Activated CD4-positive, alpha-beta T cell treated with anti-CD3 and anti-CD28 coated beads, Interleukin-2, amount 50 U/mL, for 1 hour (primary cell): Measurements from ENCODE around the gene DSTYK.
"Not testable (repeated sequence)": the region's sequence is repeated elsewhere in the genome, so short reads cannot be mapped to it uniquely, and the experiment has no call there.

Source experiments
- DNase-seq: peaks from one replicate; pipeline ENCODE4 v3.0.0-alpha.2; 2020

Gene DSTYK

GRCh38 chr1:205217418-205217817 is 5.9 kb upstream of the DSTYK start:
- DNase-seq = no peak

- DNase-seq = no peak
Observed at GRCh38 chr1:205216588-205216987, 5.1 kb upstream of the DSTYK start.

- no peak for DNase-seq
Observed at GRCh38 chr1:205214756-205215155, 3.3 kb upstream of the DSTYK start.

GRCh38 chr1:205211839-205212536 is 486 bp upstream of the DSTYK start:
- DNase-seq = no peak

GRCh38 chr1:205210756-205211168 is 740 bp downstream of the DSTYK start:
- no peak for DNase-seq

- no peak for DNase-seq
Observed at GRCh38 chr1:205208811-205209210, 2.7 kb downstream of the DSTYK start.

- DNase-seq = no peak
Observed at GRCh38 chr1:205205055-205205454, 6.4 kb downstream of the DSTYK start.

GRCh38 chr1:205204552-205204951 is 7.0 kb downstream of the DSTYK start:
- no peak for DNase-seq

GRCh38 chr1:205199931-205200299 is 11.6 kb downstream of the DSTYK start:
- no peak for DNase-seq

GRCh38 chr1:205199090-205199930 is 12.2 kb downstream of the DSTYK start:
- no peak for DNase-seq

GRCh38 chr1:205192287-205192686 is 19.2 kb downstream of the DSTYK start:
- no peak for DNase-seq

GRCh38 chr1:205191622-205192021 is 19.9 kb downstream of the DSTYK start:
- DNase-seq = no peak

GRCh38 chr1:205190845-205191577 is 20.5 kb downstream of the DSTYK start:
- no peak for DNase-seq

- no peak for DNase-seq
Observed at GRCh38 chr1:205189131-205189530, 22.4 kb downstream of the DSTYK start.

- DNase-seq = no peak
Observed at GRCh38 chr1:205188596-205188995, 22.9 kb downstream of the DSTYK start.

- DNase-seq = no peak
Observed at GRCh38 chr1:205188098-205188497, 23.4 kb downstream of the DSTYK start.

- no peak for DNase-seq
Observed at GRCh38 chr1:205187420-205187819, 24.1 kb downstream of the DSTYK start.

- no peak for DNase-seq
Observed at GRCh38 chr1:205186191-205186590, 25.3 kb downstream of the DSTYK start.

- DNase-seq = no peak
Observed at GRCh38 chr1:205183676-205184335, 27.7 kb downstream of the DSTYK start.

GRCh38 chr1:205182930-205183329 is 28.6 kb downstream of the DSTYK start:
- no peak for DNase-seq

- not testable (repeated sequence) for DNase-seq
Observed at GRCh38 chr1:205180331-205180730, 31.2 kb downstream of the DSTYK start.

GRCh38 chr1:205179842-205180241 is 31.7 kb downstream of the DSTYK start:
- DNase-seq = no peak

- DNase-seq = no peak
Observed at GRCh38 chr1:205172729-205173366, 38.7 kb downstream of the DSTYK start.
